Measurements from ENCODE around the gene EFHC1. TPM values are rescaled to one million over a fixed set of nuclear protein-coding genes. Genes with fewer than 3 reads are reported as not detected.
A peak's percentile ranks its signal among the peaks of the same experiment; 100 is the strongest.

The EFHC1 gene
- total RNA-seq, 1 experiment from 2014 or later = 15.5 TPM

DNA sequence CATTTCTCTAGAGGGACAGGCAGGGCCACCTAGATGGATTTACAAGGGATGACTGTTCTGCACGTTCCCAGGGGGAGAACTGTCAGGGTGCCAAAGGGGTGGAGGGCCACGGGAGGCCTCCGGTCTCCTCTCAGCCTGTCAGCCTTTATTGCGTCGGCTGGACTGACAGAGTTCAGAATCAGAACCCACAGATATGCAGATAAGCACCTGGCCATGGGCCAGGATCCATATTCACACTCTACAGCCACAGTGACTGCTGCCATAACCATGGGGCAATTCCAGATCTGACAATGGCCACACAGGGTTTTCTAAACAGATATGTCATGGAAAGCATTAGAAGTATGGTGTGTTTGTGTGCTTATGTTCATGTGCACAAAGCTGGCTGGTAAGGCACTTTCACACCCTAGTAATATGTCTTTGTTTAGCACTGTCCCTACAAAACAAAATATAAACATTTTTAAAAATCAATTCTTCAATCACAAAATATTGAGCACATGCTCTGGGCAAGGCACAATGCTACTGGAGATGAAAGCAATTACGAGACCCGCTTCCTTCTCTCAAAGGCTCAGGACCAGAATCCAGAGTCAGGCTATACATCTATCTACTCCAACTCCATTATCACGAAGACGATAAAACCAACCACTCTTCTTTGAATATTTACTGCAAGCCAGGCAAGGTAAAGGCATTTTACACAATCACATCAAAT is 127.7 kb downstream of the EFHC1 start:
- TF ChIP-seq GABPB1 (CRISPR knock-in tag; IDR thresholded peaks at IDR 0.05) (peak; percentile 65; the same call in 1 of the 2 replicates), MXD4 (CRISPR knock-in tag; IDR thresholded peaks at IDR 0.05; ENCODE audit: borderline replicate concordance) (no peak)
- TF ChIP-seq, protein P1, sequence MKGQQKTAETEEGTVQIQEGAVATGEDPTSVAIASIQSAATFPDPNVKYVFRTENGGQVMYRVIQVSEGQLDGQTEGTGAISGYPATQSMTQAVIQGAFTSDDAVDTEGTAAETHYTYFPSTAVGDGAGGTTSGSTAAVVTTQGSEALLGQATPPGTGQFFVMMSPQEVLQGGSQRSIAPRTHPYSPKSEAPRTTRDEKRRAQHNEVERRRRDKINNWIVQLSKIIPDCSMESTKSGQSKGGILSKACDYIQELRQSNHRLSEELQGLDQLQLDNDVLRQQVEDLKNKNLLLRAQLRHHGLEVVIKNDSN (CRISPR knock-in tag; IDR thresholded peaks at IDR 0.05) = no peak
- Mint-ChIP-seq H3K4me3 (no peak overlapping the region), H3K27me3 (ENCODE audit: low read depth) (no peaks in the 10 kb centered on the region), H3K27ac (no peak overlapping the region), H3K9me3 (no peaks in the 10 kb centered on the region), H3K4me1 (peaks cover 73% of the 10 kb centered on the region), H3K36me3 (no peaks in the 10 kb centered on the region)
- ATAC-seq (no peak), DNase-seq (ENCODE audit: low spot score) (no peak)
- ChIA-PET CTCF (interaction anchor here (1.0 kb wide), 1 partner anchor 28 kb away, joined by 4 read pairs; no protein-coding TSS in a partner anchor), POLR2A (no interaction called here)

DNA sequence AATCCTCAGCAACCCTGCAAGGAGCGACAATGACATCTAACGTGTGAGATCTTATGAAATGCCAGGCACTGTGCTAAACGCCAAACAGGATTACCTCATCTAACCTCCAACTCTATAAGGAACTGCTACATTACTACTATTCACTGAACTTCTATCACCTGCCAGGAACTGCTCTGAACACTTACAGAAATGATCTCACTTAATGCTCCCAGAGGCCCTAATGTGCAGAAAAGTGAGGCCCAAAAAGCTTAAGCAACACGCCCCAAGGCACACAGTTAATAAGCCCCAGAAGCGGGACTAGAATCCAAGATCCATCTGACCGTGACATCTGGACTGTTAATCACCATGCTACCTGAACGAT is 128.2 kb downstream of the EFHC1 start:
- ATAC-seq (no peak), DNase-seq (ENCODE audit: low spot score) (no peak)
- Mint-ChIP-seq H3K9me3 (no peaks in the 10 kb centered on the region), H3K27ac (no peak overlapping the region), H3K27me3 (ENCODE audit: low read depth) (no peaks in the 10 kb centered on the region), H3K36me3 (no peaks in the 10 kb centered on the region), H3K4me1 (peaks cover 74% of the 10 kb centered on the region), H3K4me3 (no peak overlapping the region)
- TF ChIP-seq ZNF671 (CRISPR knock-in tag; IDR thresholded peaks at IDR 0.05) (no peak), CREB1 (CRISPR knock-in tag; IDR thresholded peaks at IDR 0.05) (no peak), MAX (CRISPR knock-in tag; IDR thresholded peaks at IDR 0.05) (no peak), USF2 (CRISPR knock-in tag; IDR thresholded peaks at IDR 0.05) (no peak), NFE2L1 (CRISPR knock-in tag; IDR thresholded peaks at IDR 0.05) (no peak), NR2C2 (CRISPR knock-in tag; IDR thresholded peaks at IDR 0.05) (no peak), NFATC4 (CRISPR knock-in tag; IDR thresholded peaks at IDR 0.05) (no peak), OVOL2 (CRISPR knock-in tag; IDR thresholded peaks at IDR 0.05; ENCODE audit: borderline replicate concordance) (no peak), GRHL2 (CRISPR knock-in tag; IDR thresholded peaks at IDR 0.05; ENCODE audit: insufficient replicate concordance, severe bottlenecking) (no peak), KAT7 (CRISPR knock-in tag; IDR thresholded peaks at IDR 0.05; ENCODE audit: borderline replicate concordance) (no peak), ZNF423 (CRISPR knock-in tag; IDR thresholded peaks at IDR 0.05) (no peak), GTF2I (CRISPR knock-in tag; conservative IDR thresholded peaks at IDR 0.05) (no peak), TCF7 (CRISPR knock-in tag; IDR thresholded peaks at IDR 0.05; ENCODE audit: low read depth) (no peak), IRF2 (CRISPR knock-in tag; IDR thresholded peaks at IDR 0.05; ENCODE audit: borderline replicate concordance, low read depth) (no peak), SMAD3 (CRISPR knock-in tag; IDR thresholded peaks at IDR 0.05; ENCODE audit: borderline replicate concordance) (no peak)
- TF ChIP-seq, protein P2, sequence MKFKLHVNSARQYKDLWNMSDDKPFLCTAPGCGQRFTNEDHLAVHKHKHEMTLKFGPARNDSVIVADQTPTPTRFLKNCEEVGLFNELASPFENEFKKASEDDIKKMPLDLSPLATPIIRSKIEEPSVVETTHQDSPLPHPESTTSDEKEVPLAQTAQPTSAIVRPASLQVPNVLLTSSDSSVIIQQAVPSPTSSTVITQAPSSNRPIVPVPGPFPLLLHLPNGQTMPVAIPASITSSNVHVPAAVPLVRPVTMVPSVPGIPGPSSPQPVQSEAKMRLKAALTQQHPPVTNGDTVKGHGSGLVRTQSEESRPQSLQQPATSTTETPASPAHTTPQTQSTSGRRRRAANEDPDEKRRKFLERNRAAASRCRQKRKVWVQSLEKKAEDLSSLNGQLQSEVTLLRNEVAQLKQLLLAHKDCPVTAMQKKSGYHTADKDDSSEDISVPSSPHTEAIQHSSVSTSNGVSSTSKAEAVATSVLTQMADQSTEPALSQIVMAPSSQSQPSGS (CRISPR knock-in tag; IDR thresholded peaks at IDR 0.05; ENCODE audit: borderline replicate concordance, low read depth) = no peak
- TF ChIP-seq, protein P3, sequence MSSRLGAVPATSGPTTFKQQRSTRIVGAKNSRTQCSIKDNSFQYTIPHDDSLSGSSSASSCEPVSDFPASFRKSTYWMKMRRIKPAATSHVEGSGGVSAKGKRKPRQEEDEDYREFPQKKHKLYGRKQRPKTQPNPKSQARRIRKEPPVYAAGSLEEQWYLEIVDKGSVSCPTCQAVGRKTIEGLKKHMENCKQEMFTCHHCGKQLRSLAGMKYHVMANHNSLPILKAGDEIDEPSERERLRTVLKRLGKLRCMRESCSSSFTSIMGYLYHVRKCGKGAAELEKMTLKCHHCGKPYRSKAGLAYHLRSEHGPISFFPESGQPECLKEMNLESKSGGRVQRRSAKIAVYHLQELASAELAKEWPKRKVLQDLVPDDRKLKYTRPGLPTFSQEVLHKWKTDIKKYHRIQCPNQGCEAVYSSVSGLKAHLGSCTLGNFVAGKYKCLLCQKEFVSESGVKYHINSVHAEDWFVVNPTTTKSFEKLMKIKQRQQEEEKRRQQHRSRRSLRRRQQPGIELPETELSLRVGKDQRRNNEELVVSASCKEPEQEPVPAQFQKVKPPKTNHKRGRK (CRISPR knock-in tag; IDR thresholded peaks at IDR 0.05; ENCODE audit: borderline replicate concordance) = no peak
- ChIA-PET POLR2A (no interaction called here), CTCF (interaction anchor here (1.0 kb wide), 1 partner anchor 28 kb away, joined by 4 read pairs; no protein-coding TSS in a partner anchor)

Data from WTC11 (cell line).